K562 (cell line): ENCODE data around the gene CPED1. TPM values are rescaled to one million over a fixed set of nuclear protein-coding genes. Genes with fewer than 3 reads are reported as not detected.
A peak's percentile ranks its signal among the peaks of the same experiment; 100 is the strongest.

Experiments used
- ASH1L ChIP-seq: fragments of 450-650 bp; IDR thresholded peaks from 2 replicates; pipeline ENCODE4 v1.6.1; 2018; ENCODE audit warnings: borderline replicate concordance, mild to moderate bottlenecking, low read depth; ENCODE audit not compliant: partially characterized antibody
- CEBPG ChIP-seq, 3 experiments: fragments of 200-800 bp in 1 of 3; sonication (Bioruptor generic) in 1 of 3; sonication (generic) in 1 of 3; formaldehyde crosslinking in 1 of 3; IDR thresholded peaks in 2 of 3; conservative IDR thresholded peaks in 1 of 3; 2 replicates each; pipeline versions ENCODE4 v1.6.1 to v1.8.0; 2016 to 2022; ENCODE audit warnings: missing compliant biosample characterization in 2 of 3, missing genetic modification characterization in 2 of 3, mild to moderate bottlenecking in 1 of 3, missing genetic modification reagents in 1 of 3
- DACH1 ChIP-seq: fragments of 450-650 bp; IDR thresholded peaks from 2 replicates; pipeline ENCODE4 v1.6.1; 2018; ENCODE audit not compliant: partially characterized antibody
- DPF2 ChIP-seq: fragments of 450-650 bp; IDR thresholded peaks from 2 replicates; pipeline ENCODE4 v1.6.1; 2016
- EZH2 ChIP-seq: IDR thresholded peaks from 2 replicates; pipeline ENCODE4 v1.6.1; 2012; ENCODE audit warnings: low read depth, mild to moderate bottlenecking, inconsistent platforms, low read length, borderline replicate concordance
- HDAC1 ChIP-seq, 2 experiments: fragments of 450-650 bp; IDR thresholded peaks; 2 replicates each; pipeline ENCODE4 v1.6.1; 2016 to 2017; ENCODE audit warnings: inconsistent platforms in 1 of 2, mild to moderate bottlenecking in 1 of 2, moderate library complexity in 1 of 2
- HDAC2 ChIP-seq: fragments of 450-650 bp; IDR thresholded peaks from 2 replicates; pipeline ENCODE4 v1.6.1; 2016; ENCODE audit warnings: mild to moderate bottlenecking
- HMBOX1 ChIP-seq: sonication (generic); IDR thresholded peaks from 2 replicates; pipeline ENCODE4 v1.6.1; 2016
- SPI1 ChIP-seq: IDR thresholded peaks from 2 replicates; pipeline ENCODE4 v1.6.1; 2011; ENCODE audit warnings: low read depth, low read length, control low read depth, borderline replicate concordance
- SUPT5H ChIP-seq: fragments of 450-650 bp; IDR thresholded peaks from 2 replicates; pipeline ENCODE4 v1.6.1; 2016
- YBX1 ChIP-seq: fragments of 450-650 bp; IDR thresholded peaks from 2 replicates; pipeline ENCODE4 v1.7.1; 2016; ENCODE audit warnings: mild to moderate bottlenecking
- ZC3H8 ChIP-seq: fragments of 450-650 bp; IDR thresholded peaks from 2 replicates; pipeline ENCODE4 v1.6.1; 2017
- ZFP30 ChIP-seq: fragments of 250-450 bp; sonication (Bioruptor Pico); IDR thresholded peaks from 2 replicates; pipeline ENCODE4 v1.8.0; 2022; ENCODE audit warnings: moderate library complexity, mild to moderate bottlenecking, inconsistent platforms, borderline replicate concordance
- ZNF140 ChIP-seq: fragments of 250-450 bp; sonication (Bioruptor Pico); IDR thresholded peaks from 2 replicates; pipeline ENCODE4 v1.8.0; 2021; ENCODE audit warnings: moderate library complexity, mild to moderate bottlenecking, inconsistent platforms
- ZNF232 ChIP-seq: sonication (generic); formaldehyde crosslinking; IDR thresholded peaks from 2 replicates; pipeline ENCODE4 v1.8.0; 2022; ENCODE audit warnings: mild to moderate bottlenecking, missing genetic modification reagents
- ZNF253 ChIP-seq: fragments of 250-450 bp; sonication (Bioruptor Pico); conservative IDR thresholded peaks from 2 replicates; pipeline ENCODE4 v1.6.1; 2021; ENCODE audit warnings: mild to moderate bottlenecking
- polyA plus RNA-seq, 8 experiments: library from polyadenylated mRNA; depleted of rRNA in 4 of 8; stranded (reverse) in 5 of 8; unstranded in 3 of 8; fragments of >200 nt; fragmentation: Nextera tagmentation in 2 of 8; fragmentation: Illumina TruSeq in 1 of 8; extraction: Ambion mirVana in 2 of 8; extraction: Trizol in 1 of 8; gene quantifications; 2 replicates each; pipeline versions ENCODE4 v1.2.1 to v1.2.3, GENCODE V29; 2011 to 2014; ENCODE audit warnings: inconsistent platforms in 1 of 8, missing spikeins in 1 of 8
- total RNA-seq, 7 experiments: library from RNA; depleted of rRNA in 6 of 7; stranded (reverse); fragments of >200 nt in 6 of 7; fragmentation: Illumina TruSeq in 2 of 7; extraction: Trizol in 2 of 7; gene quantifications; 2 replicates each; pipeline versions ENCODE4 v1.2.1 to v1.2.3, GENCODE V29; 2011 to 2021; ENCODE audit warnings: low replicate concordance in 1 of 7
- TF ChIP-seq, protein P1 (sequence below): fragments of 200-800 bp; sonication (Bioruptor generic); IDR thresholded peaks from 2 replicates; pipeline ENCODE4 v1.6.1; 2017; ENCODE audit warnings: missing genetic modification characterization, missing compliant biosample characterization

CPED1 gene
- total and polyA plus RNA-seq, 9 of the 15 experiments (the other 6 are each of a cell fraction or from before 2014, with no cell fraction given), result 195 to 393 (median 290) TPM

- TF ChIP-seq HMBOX1 (peak; percentile 16; the same call in 1 of the 2 replicates), ASH1L (no peak), ZC3H8 (no peak), DPF2 (peak; percentile 67), ZNF140 (CRISPR knock-in tag) (no peak), HDAC1 (IDR thresholded peaks at IDR 0.05) (0 out of 4 replicates have a peak, but pooled peaks of 1 of the 2 experiments have one; percentile 28), ZNF232 (CRISPR knock-in tag) (no peak), CEBPG (CRISPR knock-in tag; IDR thresholded peaks at IDR 0.05) (no peak), CEBPG (tag; conservative IDR thresholded peaks at IDR 0.05 in 1 of 2, IDR thresholded peaks at IDR 0.05 in 1 of 2) (no peak), ZFP30 (CRISPR knock-in tag) (no peak), SPI1 (no peak), HDAC2 (no peak), EZH2 (no peak), SUPT5H (0 out of 2 replicates have a peak, but pooled peaks have one; percentile 64), DACH1 (peak; percentile 74), ZNF253 (CRISPR knock-in tag) (no peak), YBX1 (no peak)
- TF ChIP-seq, protein P1, sequence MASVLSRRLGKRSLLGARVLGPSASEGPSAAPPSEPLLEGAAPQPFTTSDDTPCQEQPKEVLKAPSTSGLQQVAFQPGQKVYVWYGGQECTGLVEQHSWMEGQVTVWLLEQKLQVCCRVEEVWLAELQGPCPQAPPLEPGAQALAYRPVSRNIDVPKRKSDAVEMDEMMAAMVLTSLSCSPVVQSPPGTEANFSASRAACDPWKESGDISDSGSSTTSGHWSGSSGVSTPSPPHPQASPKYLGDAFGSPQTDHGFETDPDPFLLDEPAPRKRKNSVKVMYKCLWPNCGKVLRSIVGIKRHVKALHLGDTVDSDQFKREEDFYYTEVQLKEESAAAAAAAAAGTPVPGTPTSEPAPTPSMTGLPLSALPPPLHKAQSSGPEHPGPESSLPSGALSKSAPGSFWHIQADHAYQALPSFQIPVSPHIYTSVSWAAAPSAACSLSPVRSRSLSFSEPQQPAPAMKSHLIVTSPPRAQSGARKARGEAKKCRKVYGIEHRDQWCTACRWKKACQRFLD (CRISPR knock-in tag), result no peak
- TF ChIP-seq, all 486 proteins: peak for 63
These were observed 94.8 kb downstream of the CPED1 start (continued) for GRCh38 chr7:121083138-121083789.
